ENCODE data around the gene MCCD1. TPM values are rescaled to one million over a fixed set of nuclear protein-coding genes. Genes with fewer than 3 reads are reported as not detected.
"Not testable (repeated sequence)": the region's sequence is repeated elsewhere in the genome, so short reads cannot be mapped to it uniquely, and the experiment has no call there.

MCCD1 gene
- total and polyA plus RNA-seq, 4 donors, result not detected

GRCh38 chr6:31480574-31480973, 48.2 kb upstream of the MCCD1 start:
- no peaks in the 10 kb centered on the region for H3K36me3 ChIP-seq (ENCODE audit: control insufficient read depth in 4 of 4, insufficient read depth in 4 of 4, low read length in 4 of 4)
- no peak overlapping the region for H3K9ac ChIP-seq (ENCODE audit: insufficient read depth in 1 of 2, low read length in 2 of 2)
- H3K27ac ChIP-seq (ENCODE audit: low read depth in 1 of 2, low read length in 1 of 2), result no peak overlapping the region
- DNase-seq (no peak), ATAC-seq (ENCODE audit: insufficient read depth, low FRiP score) (no peak)
- no peaks in the 10 kb centered on the region for H3K9me3 ChIP-seq (ENCODE audit: control insufficient read depth in 4 of 4, insufficient read depth in 3 of 4, low read length in 3 of 4)
- peaks cover 0 to 24% (median 0%) of the 10 kb centered on the region in 3 donors for H3K27me3 ChIP-seq (ENCODE audit: control insufficient read depth in 3 of 3, insufficient read depth in 3 of 3, low read length in 2 of 3)
- no peak overlapping the region for H3K4me3 ChIP-seq
- no peaks in the 10 kb centered on the region for H3K4me1 ChIP-seq (ENCODE audit: control insufficient read depth in 5 of 5, insufficient read depth in 5 of 5, low read length in 5 of 5)
- no peak for TF ChIP-seq CTCF (IDR thresholded peaks at IDR 0.05; ENCODE audit: control extremely low read depth, extremely low read depth)
- WGBS, 2 donors, result 78 to 92% methylated on average over 11 of the region's 11 CpGs

DNA sequence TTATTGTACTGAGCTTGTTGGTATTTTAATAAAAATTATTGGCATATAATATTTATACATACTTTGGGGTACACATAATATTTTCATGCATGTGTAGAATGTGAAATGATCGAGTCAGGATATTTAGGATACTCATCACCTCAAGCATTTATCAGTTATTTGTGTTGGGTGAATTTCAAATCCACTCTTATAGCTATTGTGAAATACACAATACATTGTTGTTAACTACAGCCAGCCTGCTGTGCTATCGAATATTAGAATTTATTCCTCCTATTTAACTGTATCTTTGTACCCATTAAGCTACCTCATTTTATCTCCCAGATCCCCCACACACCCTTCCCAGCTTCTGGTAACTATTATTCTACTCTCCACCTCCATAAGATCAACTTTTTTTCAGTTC, 45.4 kb upstream of the MCCD1 start:
- ATAC-seq (ENCODE audit: insufficient read depth, low FRiP score), result no peak
- Histone ChIP-seq H3K36me3 (ENCODE audit: control insufficient read depth in 4 of 4, insufficient read depth in 4 of 4, low read length in 4 of 4) (no peaks in the 10 kb centered on the region), H3K4me1 (ENCODE audit: control insufficient read depth in 5 of 5, insufficient read depth in 5 of 5, low read length in 5 of 5) (no peaks in the 10 kb centered on the region), H3K27ac (ENCODE audit: low read depth in 1 of 2, low read length in 1 of 2) (no peak overlapping the region), H3K27me3 (ENCODE audit: control insufficient read depth in 3 of 3, insufficient read depth in 3 of 3, low read length in 2 of 3) (peaks cover 0 to 13% (median 0%) of the 10 kb centered on the region in 3 donors), H3K4me3 (no peak overlapping the region), H3K9ac (ENCODE audit: insufficient read depth in 1 of 2, low read length in 2 of 2) (no peak overlapping the region), H3K9me3 (ENCODE audit: control insufficient read depth in 4 of 4, insufficient read depth in 3 of 4, low read length in 3 of 4) (no peaks in the 10 kb centered on the region)
- no peak for DNase-seq
- no peak for TF ChIP-seq CTCF (IDR thresholded peaks at IDR 0.05; ENCODE audit: control extremely low read depth, extremely low read depth)
- 57 to 90% methylated on average over 2 of the region's 2 CpGs for WGBS, 2 donors

DNA sequence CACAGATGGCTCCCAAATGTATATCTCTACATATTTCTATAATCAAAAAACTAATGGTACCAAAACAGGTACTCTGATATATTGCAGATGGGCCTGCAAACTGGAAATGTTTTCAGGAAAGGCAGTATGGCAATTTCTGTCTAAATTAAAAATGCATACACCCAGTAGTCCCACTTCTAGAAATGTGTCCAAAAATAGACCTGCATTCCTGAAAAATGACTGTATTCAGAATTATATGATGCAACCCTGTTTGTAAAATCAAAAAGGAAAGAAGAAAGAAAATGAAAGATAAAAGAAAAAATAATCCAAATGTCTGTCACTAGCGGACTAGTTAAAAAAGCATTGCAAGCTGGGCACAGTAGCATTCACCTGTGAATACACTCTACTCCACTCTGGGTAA, 43.7 kb upstream of the MCCD1 start:
- H3K27ac ChIP-seq (ENCODE audit: low read depth in 1 of 2, low read length in 1 of 2), result no peak overlapping the region
- no peaks in the 10 kb centered on the region for H3K36me3 ChIP-seq (ENCODE audit: control insufficient read depth in 4 of 4, insufficient read depth in 4 of 4, low read length in 4 of 4)
- DNase-seq (no peak), ATAC-seq (ENCODE audit: insufficient read depth, low FRiP score) (no peak)
- H3K4me1 ChIP-seq (ENCODE audit: control insufficient read depth in 5 of 5, insufficient read depth in 5 of 5, low read length in 5 of 5), result no peaks in the 10 kb centered on the region
- no peaks in the 10 kb centered on the region for H3K9me3 ChIP-seq (ENCODE audit: control insufficient read depth in 4 of 4, insufficient read depth in 3 of 4, low read length in 3 of 4)
- WGBS, 2 donors, result 72 to 98% methylated on average over 1 of the region's 1 CpG
- no peak for TF ChIP-seq CTCF (IDR thresholded peaks at IDR 0.05; ENCODE audit: control extremely low read depth, extremely low read depth)
- no peak overlapping the region for H3K4me3 ChIP-seq
- H3K9ac ChIP-seq (ENCODE audit: insufficient read depth in 1 of 2, low read length in 2 of 2), result no peak overlapping the region
- peaks cover 0 to 16% (median 0%) of the 10 kb centered on the region in 3 donors for H3K27me3 ChIP-seq (ENCODE audit: control insufficient read depth in 3 of 3, insufficient read depth in 3 of 3, low read length in 2 of 3)

GRCh38 chr6:31486065-31486837, 42.5 kb upstream of the MCCD1 start:
- not testable (repeated sequence) for H3K27ac ChIP-seq (ENCODE audit: low read depth in 1 of 2, low read length in 1 of 2); H3K9me3 ChIP-seq (ENCODE audit: control insufficient read depth in 4 of 4, insufficient read depth in 3 of 4, low read length in 3 of 4); H3K4me1 ChIP-seq (ENCODE audit: control insufficient read depth in 5 of 5, insufficient read depth in 5 of 5, low read length in 5 of 5); H3K36me3 ChIP-seq (ENCODE audit: control insufficient read depth in 4 of 4, insufficient read depth in 4 of 4, low read length in 4 of 4); H3K4me3 ChIP-seq; H3K9ac ChIP-seq (ENCODE audit: insufficient read depth in 1 of 2, low read length in 2 of 2); DNase-seq
- H3K27me3 ChIP-seq (ENCODE audit: control insufficient read depth in 3 of 3, insufficient read depth in 3 of 3, low read length in 2 of 3), result peaks cover 0 to 22% (median 0%) of the 10 kb centered on the region in 3 donors
- no CpG with 5 or more reads among the region's 9 CpGs for WGBS, 2 donors
- ATAC-seq (ENCODE audit: insufficient read depth, low FRiP score), result peak; percentile 58

- H3K9ac ChIP-seq (ENCODE audit: insufficient read depth in 1 of 2, low read length in 2 of 2), result not testable (repeated sequence)
Measured at GRCh38 chr6:31487674-31488073, 41.1 kb upstream of the MCCD1 start.

More at GRCh38 chr6:31487674-31488073, 41.1 kb upstream of the MCCD1 start:
- not testable (repeated sequence) for H3K4me3 ChIP-seq; DNase-seq; H3K9me3 ChIP-seq (ENCODE audit: control insufficient read depth in 4 of 4, insufficient read depth in 3 of 4, low read length in 3 of 4); H3K36me3 ChIP-seq (ENCODE audit: control insufficient read depth in 4 of 4, insufficient read depth in 4 of 4, low read length in 4 of 4); ATAC-seq (ENCODE audit: insufficient read depth, low FRiP score); H3K4me1 ChIP-seq (ENCODE audit: control insufficient read depth in 5 of 5, insufficient read depth in 5 of 5, low read length in 5 of 5); H3K27ac ChIP-seq (ENCODE audit: low read depth in 1 of 2, low read length in 1 of 2)
- H3K27me3 ChIP-seq (ENCODE audit: control insufficient read depth in 3 of 3, insufficient read depth in 3 of 3, low read length in 2 of 3), result peaks cover 0 to 22% (median 0%) of the 10 kb centered on the region in 3 donors
- WGBS, 2 donors, result 74 to 75% methylated on average over 6 of the region's 6 CpGs

Data from lung (tissue), 12 donors.